ENCODE measurements around the gene MAN1A1. TPM values are rescaled to one million over a fixed set of nuclear protein-coding genes. Genes with fewer than 3 reads are reported as not detected.

The MAN1A1 gene
- total and polyA plus RNA-seq, 4 donors: 68.2 to 209 (median 148) TPM

DNA sequence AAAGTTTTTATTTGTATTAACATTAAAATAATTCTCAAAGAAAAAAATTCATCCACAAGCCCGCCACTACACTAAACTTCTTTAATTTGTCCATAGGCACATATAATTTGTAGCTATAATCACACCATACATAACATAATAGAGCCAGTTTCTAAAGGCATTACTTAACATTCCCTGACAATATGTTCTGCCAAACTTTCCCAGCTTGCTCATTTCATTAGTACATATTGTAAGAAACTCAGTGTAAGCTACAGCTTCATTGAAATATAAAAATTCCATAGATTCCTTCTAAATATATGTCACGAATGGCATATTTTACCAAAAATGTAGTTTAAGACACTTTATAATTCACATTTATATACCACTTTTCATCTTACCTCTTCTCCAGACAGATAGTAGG, 59.3 kb downstream of the MAN1A1 start:
- WGBS: 92% methylated on average over 2 of the region's 2 CpGs
- DNase-seq (ENCODE audit: low spot score): no peak
- Histone ChIP-seq H3K9ac (ENCODE audit: low read depth in 1 of 2, low read length in 2 of 2) (no peak overlapping the region), H3K4me1 (ENCODE audit: control insufficient read depth in 4 of 4, insufficient read depth in 4 of 4, low read length in 3 of 4) (no peaks in the 10 kb centered on the region), H3K9me3 (ENCODE audit: control insufficient read depth in 4 of 4, low read length in 3 of 4) (no peaks in the 10 kb centered on the region), H3K4me3 (ENCODE audit: low read depth in 1 of 3, low read length in 3 of 3) (no peak overlapping the region), H3K27ac (ENCODE audit: low read depth in 1 of 2, low read length in 2 of 2) (no peak overlapping the region), H3K27me3 (ENCODE audit: control insufficient read depth in 4 of 4, insufficient read depth in 4 of 4, low read length in 3 of 4) (no peaks in the 10 kb centered on the region), H3K36me3 (ENCODE audit: control insufficient read depth in 4 of 4, insufficient read depth in 3 of 4, low read depth in 1 of 4, low read length in 3 of 4) (peaks cover 0 to 12% (median 4%) of the 10 kb centered on the region in 4 donors)
- TF ChIP-seq SP1 (IDR thresholded peaks at IDR 0.05) (no peak), FOXA2 (IDR thresholded peaks at IDR 0.05) (no peak), HNF4G (IDR thresholded peaks at IDR 0.05) (no peak)

DNA sequence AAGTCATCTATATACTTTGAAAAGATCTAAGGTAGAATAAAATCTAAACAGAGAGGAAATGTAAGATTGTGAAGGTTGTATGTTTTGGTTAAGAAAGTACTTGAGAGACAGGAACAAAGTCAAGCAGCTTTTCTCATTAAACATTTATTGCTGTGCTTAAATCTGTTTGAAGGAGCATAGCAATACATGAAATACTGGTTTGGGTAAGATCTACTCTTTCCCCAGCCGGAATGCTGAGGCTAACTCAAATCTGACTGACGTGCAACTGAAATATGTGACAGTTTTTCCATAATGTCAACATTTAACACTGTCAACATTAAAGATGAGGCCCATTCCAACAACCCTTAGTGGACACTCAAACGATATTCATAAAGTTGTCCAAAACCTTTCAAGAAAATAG, 59.9 kb downstream of the MAN1A1 start:
- no peak overlapping the region for H3K4me3 ChIP-seq (ENCODE audit: low read depth in 1 of 3, low read length in 3 of 3)
- TF ChIP-seq RAD21 (IDR thresholded peaks at IDR 0.05) (no peak), TAF1 (conservative IDR thresholded peaks at IDR 0.05) (no peak), NR2F2 (IDR thresholded peaks at IDR 0.05) (no peak), YY1 (IDR thresholded peaks at IDR 0.05) (no peak), GABPA (IDR thresholded peaks at IDR 0.05 in 1 of 2, conservative IDR thresholded peaks at IDR 0.05 in 1 of 2) (no peak), EGR1 (IDR thresholded peaks at IDR 0.05; ENCODE audit: low read depth in 2 of 2) (no peak), RXRA (IDR thresholded peaks at IDR 0.05) (no peak), FOXA1 (IDR thresholded peaks at IDR 0.05) (no peak), REST (IDR thresholded peaks at IDR 0.05) (no peak)
- TF ChIP-seq, protein P1, sequence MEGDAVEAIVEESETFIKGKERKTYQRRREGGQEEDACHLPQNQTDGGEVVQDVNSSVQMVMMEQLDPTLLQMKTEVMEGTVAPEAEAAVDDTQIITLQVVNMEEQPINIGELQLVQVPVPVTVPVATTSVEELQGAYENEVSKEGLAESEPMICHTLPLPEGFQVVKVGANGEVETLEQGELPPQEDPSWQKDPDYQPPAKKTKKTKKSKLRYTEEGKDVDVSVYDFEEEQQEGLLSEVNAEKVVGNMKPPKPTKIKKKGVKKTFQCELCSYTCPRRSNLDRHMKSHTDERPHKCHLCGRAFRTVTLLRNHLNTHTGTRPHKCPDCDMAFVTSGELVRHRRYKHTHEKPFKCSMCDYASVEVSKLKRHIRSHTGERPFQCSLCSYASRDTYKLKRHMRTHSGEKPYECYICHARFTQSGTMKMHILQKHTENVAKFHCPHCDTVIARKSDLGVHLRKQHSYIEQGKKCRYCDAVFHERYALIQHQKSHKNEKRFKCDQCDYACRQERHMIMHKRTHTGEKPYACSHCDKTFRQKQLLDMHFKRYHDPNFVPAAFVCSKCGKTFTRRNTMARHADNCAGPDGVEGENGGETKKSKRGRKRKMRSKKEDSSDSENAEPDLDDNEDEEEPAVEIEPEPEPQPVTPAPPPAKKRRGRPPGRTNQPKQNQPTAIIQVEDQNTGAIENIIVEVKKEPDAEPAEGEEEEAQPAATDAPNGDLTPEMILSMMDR (IDR thresholded peaks at IDR 0.05; ENCODE audit: low read depth, low read length, missing input control): no peak
- no peaks in the 10 kb centered on the region for H3K4me1 ChIP-seq (ENCODE audit: control insufficient read depth in 4 of 4, insufficient read depth in 4 of 4, low read length in 3 of 4)
- H3K27me3 ChIP-seq (ENCODE audit: control insufficient read depth in 4 of 4, insufficient read depth in 4 of 4, low read length in 3 of 4): no peaks in the 10 kb centered on the region
- no peak for DNase-seq (ENCODE audit: low spot score)
- WGBS: 88% methylated on average over 3 of the region's 3 CpGs
- no peak overlapping the region for H3K9ac ChIP-seq (ENCODE audit: low read depth in 1 of 2, low read length in 2 of 2)
- peaks cover 0 to 12% (median 4%) of the 10 kb centered on the region in 4 donors for H3K36me3 ChIP-seq (ENCODE audit: control insufficient read depth in 4 of 4, insufficient read depth in 3 of 4, low read depth in 1 of 4, low read length in 3 of 4)
- H3K27ac ChIP-seq (ENCODE audit: low read depth in 1 of 2, low read length in 2 of 2): no peak overlapping the region
- H3K9me3 ChIP-seq (ENCODE audit: control insufficient read depth in 4 of 4, low read length in 3 of 4): no peaks in the 10 kb centered on the region

GRCh38 chr6:119285908-119286625, 63.5 kb downstream of the MAN1A1 start:
- Histone ChIP-seq H3K36me3 (ENCODE audit: control insufficient read depth in 4 of 4, insufficient read depth in 3 of 4, low read depth in 1 of 4, low read length in 3 of 4) (peaks cover 0 to 22% (median 4%) of the 10 kb centered on the region in 4 donors), H3K4me3 (ENCODE audit: low read depth in 1 of 3, low read length in 3 of 3) (no peak overlapping the region), H3K9ac (ENCODE audit: low read depth in 1 of 2, low read length in 2 of 2) (no peak overlapping the region), H3K9me3 (ENCODE audit: control insufficient read depth in 4 of 4, low read length in 3 of 4) (no peaks in the 10 kb centered on the region), H3K27ac (ENCODE audit: low read depth in 1 of 2, low read length in 2 of 2) (no peak overlapping the region), H3K27me3 (ENCODE audit: control insufficient read depth in 4 of 4, insufficient read depth in 4 of 4, low read length in 3 of 4) (no peaks in the 10 kb centered on the region), H3K4me1 (ENCODE audit: control insufficient read depth in 4 of 4, insufficient read depth in 4 of 4, low read length in 3 of 4) (no peaks in the 10 kb centered on the region)
- DNase-seq (ENCODE audit: low spot score): no peak
- 94% methylated on average over 3 of the region's 3 CpGs for WGBS
- no peak for TF ChIP-seq NR2F2 (IDR thresholded peaks at IDR 0.05)
- no peak for TF ChIP-seq FOXA2 (IDR thresholded peaks at IDR 0.05)
- TF ChIP-seq ATF3 (IDR thresholded peaks at IDR 0.05): no peak
- TF ChIP-seq SP1 (IDR thresholded peaks at IDR 0.05): no peak
- no peak for TF ChIP-seq MAX (IDR thresholded peaks at IDR 0.05)
- TF ChIP-seq, protein P2, sequence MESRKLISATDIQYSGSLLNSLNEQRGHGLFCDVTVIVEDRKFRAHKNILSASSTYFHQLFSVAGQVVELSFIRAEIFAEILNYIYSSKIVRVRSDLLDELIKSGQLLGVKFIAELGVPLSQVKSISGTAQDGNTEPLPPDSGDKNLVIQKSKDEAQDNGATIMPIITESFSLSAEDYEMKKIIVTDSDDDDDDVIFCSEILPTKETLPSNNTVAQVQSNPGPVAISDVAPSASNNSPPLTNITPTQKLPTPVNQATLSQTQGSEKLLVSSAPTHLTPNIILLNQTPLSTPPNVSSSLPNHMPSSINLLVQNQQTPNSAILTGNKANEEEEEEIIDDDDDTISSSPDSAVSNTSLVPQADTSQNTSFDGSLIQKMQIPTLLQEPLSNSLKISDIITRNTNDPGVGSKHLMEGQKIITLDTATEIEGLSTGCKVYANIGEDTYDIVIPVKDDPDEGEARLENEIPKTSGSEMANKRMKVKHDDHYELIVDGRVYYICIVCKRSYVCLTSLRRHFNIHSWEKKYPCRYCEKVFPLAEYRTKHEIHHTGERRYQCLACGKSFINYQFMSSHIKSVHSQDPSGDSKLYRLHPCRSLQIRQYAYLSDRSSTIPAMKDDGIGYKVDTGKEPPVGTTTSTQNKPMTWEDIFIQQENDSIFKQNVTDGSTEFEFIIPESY (IDR thresholded peaks at IDR 0.05): no peak
- no peak for TF ChIP-seq TAF1 (conservative IDR thresholded peaks at IDR 0.05)
- TF ChIP-seq HNF4A (conservative IDR thresholded peaks at IDR 0.05): no peak
- TF ChIP-seq EGR1 (IDR thresholded peaks at IDR 0.05; ENCODE audit: low read depth in 2 of 2): no peak
- TF ChIP-seq FOXA1 (IDR thresholded peaks at IDR 0.05): no peak
- TF ChIP-seq GABPA (IDR thresholded peaks at IDR 0.05 in 1 of 2, conservative IDR thresholded peaks at IDR 0.05 in 1 of 2): no peak
- TF ChIP-seq JUND (IDR thresholded peaks at IDR 0.05): no peak
- no peak for TF ChIP-seq HNF4G (IDR thresholded peaks at IDR 0.05)
- TF ChIP-seq RXRA (IDR thresholded peaks at IDR 0.05): no peak

Data from liver (tissue), 9 donors.